Immature natural killer cell (primary cell): ENCODE results near the gene VSTM2L. TPM values are rescaled to one million over a fixed set of nuclear protein-coding genes. Genes with fewer than 3 reads are reported as not detected.
A peak's percentile ranks its signal among the peaks of the same experiment; 100 is the strongest.

Source experiments
- DNase-seq, 3 donors: peaks; one replicate each; pipeline ENCODE4 v3.0.0; 2022; ENCODE audit warnings: mixed read lengths in 1 of 3
- H3K27ac Mint-ChIP-seq, 6 donors: one replicate each; pipeline ENCODE4 v1.8.0; 2020; ENCODE audit warnings: mixed read lengths in 6 of 6, mild to moderate bottlenecking in 5 of 6, inconsistent platforms in 4 of 6, moderate library complexity in 3 of 6
- H3K27me3 Mint-ChIP-seq, 3 donors: one replicate each; pipeline ENCODE4 v1.8.0; 2020 to 2021; ENCODE audit warnings: low read depth in 3 of 3, mild to moderate bottlenecking in 3 of 3, mixed read lengths in 3 of 3, moderate library complexity in 3 of 3, inconsistent platforms in 1 of 3
- H3K36me3 Mint-ChIP-seq, 3 donors: one replicate each; pipeline ENCODE4 v1.8.0; 2020; ENCODE audit warnings: mixed read lengths in 3 of 3, inconsistent platforms in 2 of 3, mild to moderate bottlenecking in 2 of 3
- H3K4me1 Mint-ChIP-seq, 2 donors: one replicate each; pipeline ENCODE4 v1.8.0; 2020; ENCODE audit warnings: inconsistent platforms in 2 of 2, mild to moderate bottlenecking in 2 of 2, mixed read lengths in 2 of 2, moderate library complexity in 1 of 2
- H3K4me3 Mint-ChIP-seq, 5 donors: one replicate each; pipeline ENCODE4 v1.8.0; 2020; ENCODE audit warnings: mild to moderate bottlenecking in 5 of 5, mixed read lengths in 5 of 5, inconsistent platforms in 3 of 5, moderate library complexity in 3 of 5
- H3K9me3 Mint-ChIP-seq, 6 donors: one replicate each; pipeline ENCODE4 v1.8.0; 2020; ENCODE audit warnings: mild to moderate bottlenecking in 6 of 6, mixed read lengths in 6 of 6, inconsistent platforms in 4 of 6, moderate library complexity in 3 of 6
- polyA plus RNA-seq, 3 donors: library from polyadenylated mRNA; unstranded; fragments of 300-500 nt; fragmentation: Illumina TruSeq; gene quantifications; one replicate each; pipeline ENCODE4 v1.2.3, GENCODE V29; 2021

VSTM2L gene
- polyA plus RNA-seq, 3 donors from 2014 or later = not detected

DNA sequence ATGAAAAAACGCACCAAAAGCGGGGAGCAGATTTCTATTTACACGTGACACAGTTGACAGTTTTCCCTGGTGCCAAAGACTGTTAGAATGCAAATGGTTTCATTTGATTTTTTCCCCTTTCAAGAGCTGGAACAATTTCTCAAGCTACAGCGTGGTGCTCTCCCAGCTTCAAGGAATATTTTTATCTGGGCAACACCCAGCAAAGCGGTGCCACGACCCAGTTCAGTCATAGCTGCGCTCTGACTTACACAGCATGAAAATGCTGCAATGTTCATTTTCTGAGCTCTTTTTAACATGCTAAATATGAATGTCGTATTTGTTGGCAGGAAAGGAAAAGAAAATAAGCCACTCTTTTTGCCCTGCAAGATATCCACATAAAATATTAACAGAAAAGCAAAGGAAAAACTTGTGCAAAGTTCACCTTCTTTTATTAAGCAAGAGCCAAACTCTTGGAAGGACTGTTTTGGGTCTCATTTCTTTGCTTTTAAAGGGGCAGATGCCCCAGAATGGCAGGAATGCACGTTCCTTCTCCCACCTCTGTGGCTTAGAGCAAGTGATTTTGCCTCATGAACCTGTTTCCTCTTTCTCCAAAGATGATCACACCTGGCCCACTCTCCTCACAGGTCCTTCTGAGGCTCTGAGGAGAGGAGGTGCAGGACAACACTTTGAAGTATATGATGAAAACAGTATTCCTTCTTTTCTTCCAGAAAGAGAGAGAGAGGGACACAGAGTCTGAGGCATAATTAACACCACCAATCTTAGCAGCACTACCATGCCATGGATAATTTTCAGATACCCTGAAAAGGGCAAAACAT is 83.3 kb downstream of the VSTM2L start:
- Mint-ChIP-seq H3K27me3 (peaks cover 2 to 9% (median 5%) of the 10 kb centered on the region in 3 donors), H3K4me3 (no peak overlapping the region), H3K36me3 (peaks cover 29 to 38% (median 35%) of the 10 kb centered on the region in 3 donors), H3K27ac (peak overlapping the region in 1 of 6 donors; percentile 35), H3K9me3 (no peaks in the 10 kb centered on the region), H3K4me1 (peaks cover 24 to 27% of the 10 kb centered on the region in 2 donors)
- no peak for DNase-seq

GRCh38 chr20:37986873-37987601 is 84.1 kb downstream of the VSTM2L start:
- no peak overlapping the region for H3K4me3 Mint-ChIP-seq
- peaks cover 3 to 9% (median 5%) of the 10 kb centered on the region in 3 donors for H3K27me3 Mint-ChIP-seq
- DNase-seq = no peak
- H3K4me1 Mint-ChIP-seq = peaks cover 30 to 34% of the 10 kb centered on the region in 2 donors
- peak overlapping the region in 2 of 6 donors; percentile 35 to 74 for H3K27ac Mint-ChIP-seq
- peaks cover 22 to 34% (median 29%) of the 10 kb centered on the region in 3 donors for H3K36me3 Mint-ChIP-seq
- H3K9me3 Mint-ChIP-seq = no peaks in the 10 kb centered on the region

- peaks cover 17 to 29% (median 23%) of the 10 kb centered on the region in 3 donors for H3K36me3 Mint-ChIP-seq
- no peak for DNase-seq
- peaks cover 36% of the 10 kb centered on the region in 2 donors for H3K4me1 Mint-ChIP-seq
- H3K27me3 Mint-ChIP-seq = peaks cover 3 to 6% (median 5%) of the 10 kb centered on the region in 3 donors
- H3K9me3 Mint-ChIP-seq = no peaks in the 10 kb centered on the region
- peak overlapping the region in 3 of 6 donors; percentile 32 to 98 (median 74) for H3K27ac Mint-ChIP-seq
- H3K4me3 Mint-ChIP-seq = no peak overlapping the region
These were observed 84.8 kb downstream of the VSTM2L start for GRCh38 chr20:37987602-37988290.

DNA sequence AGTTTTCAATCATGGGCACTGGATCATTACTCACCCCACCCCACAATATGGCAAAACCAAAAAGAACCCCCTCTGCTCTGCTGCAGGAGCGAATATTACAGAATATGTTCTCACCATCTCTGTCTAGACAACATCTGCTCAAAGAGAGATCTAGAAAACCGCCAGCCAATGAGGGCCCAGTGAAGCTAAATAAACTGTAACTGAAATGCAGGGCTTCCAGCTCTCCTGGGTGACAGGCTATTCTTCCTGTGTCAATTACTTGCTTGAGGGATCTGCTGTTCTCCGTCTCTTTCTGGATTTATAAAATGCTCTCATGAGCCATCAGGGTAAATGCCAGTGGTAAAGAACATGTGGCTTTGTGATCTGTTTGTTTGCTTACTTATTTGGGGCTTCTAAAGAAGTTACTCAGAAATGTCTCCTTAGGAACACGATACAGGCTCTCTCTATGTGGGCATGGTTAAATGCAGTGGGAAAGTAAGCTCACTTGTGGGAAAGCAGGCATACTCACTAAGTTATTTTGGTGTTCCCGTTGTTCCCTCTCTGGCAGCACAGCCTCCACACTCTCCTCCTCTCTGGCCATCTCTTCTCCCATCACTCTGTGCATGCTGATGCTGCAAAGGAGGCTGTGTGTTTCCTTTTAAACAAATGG is 85.5 kb downstream of the VSTM2L start:
- H3K4me1 Mint-ChIP-seq = peaks cover 41 to 42% of the 10 kb centered on the region in 2 donors
- no peaks in the 10 kb centered on the region for H3K9me3 Mint-ChIP-seq
- no peak for DNase-seq
- H3K27ac Mint-ChIP-seq = peak overlapping the region; percentile 32 to 98 (median 86)
- H3K27me3 Mint-ChIP-seq = peaks cover 3 to 8% (median 6%) of the 10 kb centered on the region in 3 donors
- peaks cover 14 to 27% (median 17%) of the 10 kb centered on the region in 3 donors for H3K36me3 Mint-ChIP-seq
- no peak overlapping the region for H3K4me3 Mint-ChIP-seq

DNA sequence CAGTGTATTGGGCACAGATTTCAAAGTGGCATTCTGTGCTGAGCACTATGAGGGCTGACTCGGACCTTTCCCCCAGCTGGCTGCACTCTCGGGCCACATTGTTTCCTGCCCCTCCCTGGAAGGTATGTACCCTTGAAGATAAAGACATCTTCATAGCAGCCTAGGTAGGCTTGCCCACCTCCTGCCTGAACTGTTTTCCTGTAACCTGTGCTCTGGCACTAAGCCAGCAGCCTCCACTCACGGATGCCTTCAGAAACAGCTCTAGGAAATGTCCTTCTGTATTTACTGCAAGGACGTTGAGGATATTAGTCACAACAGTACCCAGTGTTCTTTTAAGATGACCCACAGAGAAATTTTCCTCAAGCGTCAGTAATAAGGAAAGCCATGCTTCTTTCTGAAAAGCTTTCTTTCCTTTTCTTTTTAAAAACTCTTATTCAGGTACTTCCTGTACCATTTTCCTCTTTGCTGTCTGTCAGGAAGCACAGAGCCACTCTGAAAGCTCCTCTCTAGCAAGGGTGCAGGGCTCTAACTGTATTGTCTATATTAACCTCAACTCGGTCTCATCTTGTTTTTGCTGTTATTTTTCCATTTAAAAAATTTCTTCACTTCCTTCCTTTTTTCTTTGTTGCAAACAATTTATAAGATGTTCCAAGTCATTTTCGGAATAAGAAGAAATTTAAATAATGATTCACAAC is 86.8 kb downstream of the VSTM2L start:
- Mint-ChIP-seq H3K36me3 (peaks cover 13 to 26% (median 16%) of the 10 kb centered on the region in 3 donors), H3K9me3 (no peaks in the 10 kb centered on the region), H3K4me1 (peaks cover 41 to 42% of the 10 kb centered on the region in 2 donors), H3K27ac (peak overlapping the region; percentile 84 to 98 (median 90)), H3K4me3 (peak overlapping the region; percentile 60 to 78 (median 73)), H3K27me3 (peaks cover 3 to 8% (median 6%) of the 10 kb centered on the region in 3 donors)
- peak in 2 of 3 donors; percentile 21 to 25 for DNase-seq

GRCh38 chr20:37990571-37991151 is 87.7 kb downstream of the VSTM2L start:
- peak; percentile 82 to 88 (median 86) for DNase-seq
- Mint-ChIP-seq H3K27me3 (peaks cover 3 to 8% (median 6%) of the 10 kb centered on the region in 3 donors), H3K4me3 (peak overlapping the region; percentile 60 to 78 (median 73)), H3K36me3 (peaks cover 15 to 29% (median 22%) of the 10 kb centered on the region in 3 donors), H3K27ac (peak overlapping the region; percentile 84 to 98 (median 90)), H3K9me3 (no peaks in the 10 kb centered on the region), H3K4me1 (peaks cover 41 to 42% of the 10 kb centered on the region in 2 donors)

GRCh38 chr20:37991157-37991866 is 88.4 kb downstream of the VSTM2L start:
- no peak for DNase-seq
- Mint-ChIP-seq H3K4me1 (peaks cover 41 to 42% of the 10 kb centered on the region in 2 donors), H3K27me3 (peaks cover 3 to 8% (median 6%) of the 10 kb centered on the region in 3 donors), H3K36me3 (peaks cover 19 to 29% (median 26%) of the 10 kb centered on the region in 3 donors), H3K27ac (peak overlapping the region; percentile 84 to 98 (median 90)), H3K4me3 (peak overlapping the region; percentile 60 to 78 (median 73)), H3K9me3 (no peaks in the 10 kb centered on the region)

GRCh38 chr20:37991908-37992307 is 89.0 kb downstream of the VSTM2L start:
- Mint-ChIP-seq H3K36me3 (peaks cover 19 to 28% (median 28%) of the 10 kb centered on the region in 3 donors), H3K4me3 (no peak overlapping the region)
- no peak for DNase-seq

GRCh38 chr20:37992802-37993409 is 90.0 kb downstream of the VSTM2L start:
- Mint-ChIP-seq H3K4me1 (peaks cover 41 to 42% of the 10 kb centered on the region in 2 donors), H3K36me3 (peaks cover 23 to 31% (median 27%) of the 10 kb centered on the region in 3 donors), H3K27ac (peak overlapping the region in 5 of 6 donors; percentile 69 to 90 (median 87)), H3K27me3 (peaks cover 3 to 8% (median 6%) of the 10 kb centered on the region in 3 donors), H3K4me3 (peak overlapping the region in 1 of 5 donors; percentile 47), H3K9me3 (no peaks in the 10 kb centered on the region)
- peak; percentile 30 to 50 (median 42) for DNase-seq

More at GRCh38 chr20:37991908-37992307, 89.0 kb downstream of the VSTM2L start:
- peak overlapping the region; percentile 84 to 98 (median 90) for H3K27ac Mint-ChIP-seq
- H3K9me3 Mint-ChIP-seq = no peaks in the 10 kb centered on the region
- peaks cover 41 to 42% of the 10 kb centered on the region in 2 donors for H3K4me1 Mint-ChIP-seq
- peaks cover 3 to 8% (median 6%) of the 10 kb centered on the region in 3 donors for H3K27me3 Mint-ChIP-seq

DNA sequence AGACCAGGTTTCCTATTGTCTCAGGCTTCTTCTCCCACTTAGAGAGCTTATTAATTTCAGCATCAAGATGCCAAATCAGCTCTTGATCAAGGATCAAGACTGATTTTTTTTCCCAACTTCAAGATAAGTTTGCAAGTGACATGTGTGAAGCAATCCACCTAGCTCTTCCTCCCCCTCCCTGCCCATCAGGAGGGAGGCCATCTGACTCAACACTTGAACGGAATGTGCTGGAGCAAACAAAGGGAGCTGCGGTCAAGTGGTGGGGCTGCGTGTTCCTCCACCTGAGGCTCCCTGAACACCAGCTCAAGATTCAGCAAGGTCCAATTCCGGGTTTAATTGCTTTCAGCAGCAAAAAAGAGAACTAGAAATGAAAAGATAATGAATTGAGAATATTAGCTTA is 91.6 kb downstream of the VSTM2L start:
- peaks cover 33 to 34% of the 10 kb centered on the region in 2 donors for H3K4me1 Mint-ChIP-seq
- peaks cover 18 to 44% (median 31%) of the 10 kb centered on the region in 3 donors for H3K36me3 Mint-ChIP-seq
- H3K27me3 Mint-ChIP-seq = peaks cover 3 to 8% (median 6%) of the 10 kb centered on the region in 3 donors
- no peaks in the 10 kb centered on the region for H3K9me3 Mint-ChIP-seq
- DNase-seq = no peak
- H3K4me3 Mint-ChIP-seq = no peak overlapping the region
- peak overlapping the region in 2 of 6 donors; percentile 3 to 60 for H3K27ac Mint-ChIP-seq
